Astrocyte (in vitro differentiated cells and primary cell): Measurements from ENCODE around the gene MRPL55. TPM values are rescaled to one million over a fixed set of nuclear protein-coding genes. Genes with fewer than 3 reads are reported as not detected.
A peak's percentile ranks its signal among the peaks of the same experiment; 100 is the strongest.

Source experiments
- DNase-seq: peaks from one replicate; pipeline ENCODE4 v3.0.0-alpha.2; 2010; ENCODE audit warnings: low read depth
- FAIRE-seq: peaks from 2 replicates; lab custom pipeline; 2011; peaks lifted over from hg19 to GRCh38; lab: Jason Lieb, UNC
- H2AFZ ChIP-seq: 2 replicates; pipeline ENCODE4 v1.6.0; 2012; ENCODE audit warnings: low read depth, low read length, inconsistent platforms
- H3K27ac ChIP-seq: 2 replicates; pipeline ENCODE4 v1.5.1; 2011; ENCODE audit warnings: low read depth, low read length, inconsistent platforms
- H3K27me3 ChIP-seq: 2 replicates; pipeline ENCODE4 v1.6.0; 2011; ENCODE audit warnings: low read length, inconsistent platforms; ENCODE audit not compliant: insufficient read depth
- H3K36me3 ChIP-seq: 2 replicates; pipeline ENCODE4 v1.5.1; 2011; ENCODE audit warnings: low read length, inconsistent platforms; ENCODE audit not compliant: insufficient read depth
- H3K4me1 ChIP-seq: 2 replicates; pipeline ENCODE4 v1.5.1; 2011; ENCODE audit warnings: low read length, inconsistent platforms; ENCODE audit not compliant: insufficient read depth
- H3K4me2 ChIP-seq: 2 replicates; pipeline ENCODE4 v1.6.0; 2012; ENCODE audit warnings: low read length, inconsistent platforms
- H3K4me3 ChIP-seq: 2 replicates; pipeline ENCODE4 v1.5.1; 2011; ENCODE audit warnings: low read depth, mild to moderate bottlenecking, low read length, inconsistent platforms; ENCODE audit not compliant: insufficient read depth
- H3K79me2 ChIP-seq: 2 replicates; pipeline ENCODE4 v1.6.0; 2012; ENCODE audit warnings: mild to moderate bottlenecking, low read length, inconsistent platforms; ENCODE audit not compliant: insufficient read depth
- H3K9ac ChIP-seq: 2 replicates; pipeline ENCODE4 v1.6.0; 2012; ENCODE audit warnings: mild to moderate bottlenecking, low read length, inconsistent platforms
- H3K9me3 ChIP-seq: 2 replicates; pipeline ENCODE4 v1.5.1; 2012; ENCODE audit warnings: low read depth, mild to moderate bottlenecking, low read length, inconsistent platforms; ENCODE audit not compliant: insufficient read depth
- H4K20me1 ChIP-seq: 2 replicates; pipeline ENCODE4 v1.6.0; 2012; ENCODE audit warnings: low read length, inconsistent platforms; ENCODE audit not compliant: insufficient read depth
- H3K27ac Mint-ChIP-seq: one replicate; pipeline ENCODE4 v1.8.0; 2021; ENCODE audit warnings: mild to moderate bottlenecking, mixed read lengths; ENCODE audit not compliant: unreplicated experiment
- H3K27me3 Mint-ChIP-seq: one replicate; pipeline ENCODE4 v1.8.0; 2021; ENCODE audit warnings: low read depth, mixed read lengths; ENCODE audit not compliant: unreplicated experiment
- H3K36me3 Mint-ChIP-seq: one replicate; pipeline ENCODE4 v1.8.0; 2021; ENCODE audit warnings: low read depth, mixed read lengths; ENCODE audit not compliant: unreplicated experiment
- H3K4me1 Mint-ChIP-seq: one replicate; pipeline ENCODE4 v1.8.0; 2021; ENCODE audit warnings: low read depth, mixed read lengths; ENCODE audit not compliant: unreplicated experiment
- H3K4me3 Mint-ChIP-seq: one replicate; pipeline ENCODE4 v1.8.0; 2021; ENCODE audit warnings: mild to moderate bottlenecking, moderate library complexity, mixed read lengths; ENCODE audit not compliant: unreplicated experiment
- H3K9me3 Mint-ChIP-seq: one replicate; pipeline ENCODE4 v1.8.0; 2021; ENCODE audit warnings: mild to moderate bottlenecking, mixed read lengths; ENCODE audit not compliant: unreplicated experiment
- CTCF ChIP-seq: IDR thresholded peaks from 2 replicates; pipeline ENCODE4 v1.5.1; 2011; ENCODE audit warnings: low read depth, mild to moderate bottlenecking, inconsistent platforms, low read length, moderate library complexity; ENCODE audit not compliant: insufficient read depth
- EZH2 ChIP-seq: IDR thresholded peaks from 2 replicates; pipeline ENCODE4 v1.6.1; 2012; ENCODE audit warnings: mild to moderate bottlenecking, low read length, inconsistent platforms; ENCODE audit not compliant: insufficient read depth
- total RNA-seq: library from RNA; stranded (reverse); gene quantifications from 2 replicates; pipeline ENCODE4 v1.2.1, GENCODE V29; 2021

Gene MRPL55
- total RNA-seq, 1 donor from 2014 or later, result 50.8 TPM

- Histone ChIP-seq H3K9me3 (no peaks in the 10 kb centered on the region), H3K79me2 (peaks cover 33% of the 10 kb centered on the region), H3K36me3 (peaks cover 5% of the 10 kb centered on the region), H3K27ac (no peak overlapping the region), H3K4me2 (peak overlapping the region; percentile 25), H4K20me1 (peaks cover 45% of the 10 kb centered on the region), H3K9ac (peak overlapping the region; percentile 27), H2AFZ (no peak overlapping the region), H3K27me3 (no peaks in the 10 kb centered on the region), H3K4me3 (no peak overlapping the region), H3K4me1 (peaks cover 22% of the 10 kb centered on the region)
- Mint-ChIP-seq H3K4me1 (peaks cover 2% of the 10 kb centered on the region), H3K27ac (no peak overlapping the region), H3K9me3 (no peaks in the 10 kb centered on the region), H3K27me3 (no peaks in the 10 kb centered on the region), H3K4me3 (no peak overlapping the region), H3K36me3 (peaks cover 4% of the 10 kb centered on the region)
- no peak for TF ChIP-seq EZH2
- no peak for TF ChIP-seq CTCF
- FAIRE-seq (no peak), DNase-seq (peak; percentile 74)
Observed at GRCh38 chr1:228150461-228151179, 41.5 kb upstream of the MRPL55 start.

- Histone ChIP-seq H3K79me2 (peaks cover 38% of the 10 kb centered on the region), H3K27me3 (no peaks in the 10 kb centered on the region), H3K4me1 (peaks cover 22% of the 10 kb centered on the region), H3K4me3 (no peak overlapping the region), H4K20me1 (peaks cover 51% of the 10 kb centered on the region), H3K9me3 (no peaks in the 10 kb centered on the region), H2AFZ (no peak overlapping the region), H3K36me3 (peaks cover 6% of the 10 kb centered on the region), H3K4me2 (peak overlapping the region; percentile 25), H3K9ac (peak overlapping the region; percentile 23), H3K27ac (no peak overlapping the region)
- Mint-ChIP-seq H3K9me3 (no peaks in the 10 kb centered on the region), H3K36me3 (peaks cover 4% of the 10 kb centered on the region), H3K4me3 (no peak overlapping the region), H3K4me1 (peaks cover 2% of the 10 kb centered on the region), H3K27me3 (no peaks in the 10 kb centered on the region), H3K27ac (no peak overlapping the region)
- no peak for TF ChIP-seq EZH2
- no peak for TF ChIP-seq CTCF
- no peak for FAIRE-seq
- no peak for DNase-seq
Observed at GRCh38 chr1:228150120-228150460, 41.0 kb upstream of the MRPL55 start.

GRCh38 chr1:228149406-228150119 lies 40.5 kb upstream of the MRPL55 start, which contains the start of gene GJC2:
Gene GJC2 (plus strand): TSS chr1:228149930. CDS start chr1:228157759, 7,829 bp downstream.
- Mint-ChIP-seq H3K9me3 (no peaks in the 10 kb centered on the region), H3K36me3 (peaks cover 4% of the 10 kb centered on the region), H3K4me3 (no peak within 1 kb of the TSS), H3K4me1 (peaks cover 2% of the 10 kb centered on the region), H3K27ac (no peak within 1 kb of the TSS), H3K27me3 (no peaks in the 10 kb centered on the region)
- TF ChIP-seq EZH2 (no peak), CTCF (no peak)
- no peak within 1 kb of the TSS for H3K4me3 ChIP-seq
- no peaks in the 10 kb centered on the region for H3K27me3 ChIP-seq
- peak within 1 kb of the TSS; percentile 35 for H3K9ac ChIP-seq
- DNase-seq (no peak), FAIRE-seq (no peak)
- H3K36me3 ChIP-seq, result peaks cover 6% of the 10 kb centered on the region
- peaks cover 44% of the 10 kb centered on the region for H3K79me2 ChIP-seq
- peaks cover 55% of the 10 kb centered on the region for H4K20me1 ChIP-seq
- no peak within 1 kb of the TSS for H2AFZ ChIP-seq
- H3K4me1 ChIP-seq, result peaks cover 22% of the 10 kb centered on the region
- no peak within 1 kb of the TSS for H3K27ac ChIP-seq
- H3K4me2 ChIP-seq, result peak within 1 kb of the TSS; percentile 25
- no peaks in the 10 kb centered on the region for H3K9me3 ChIP-seq
